HL-60 (cell line): ENCODE measurements around the gene TBL1XR1.

Source experiments
- DNase-seq, 2 experiments: peaks; one replicate each; pipeline ENCODE4 v3.0.0-alpha.2; 2010 to 2020; ENCODE audit warnings: low read depth in 1 of 2, low spot score in 1 of 2
- H3K27ac ChIP-seq: fragments of 250-450 bp; sonication (Bioruptor Pico); replicated peaks from 2 replicates; pipeline ENCODE4 v1.5.1; 2020; ENCODE audit warnings: mild to moderate bottlenecking, moderate library complexity
- H3K27me3 ChIP-seq: fragments of 250-450 bp; sonication (Bioruptor Pico); 2 replicates; pipeline ENCODE4 v1.5.1; 2021; ENCODE audit warnings: mild to moderate bottlenecking, moderate library complexity; ENCODE audit not compliant: insufficient read depth, poor library complexity, severe bottlenecking
- H3K4me3 ChIP-seq: replicated peaks from 2 replicates; pipeline ENCODE4 v1.5.1; 2011; ENCODE audit warnings: mild to moderate bottlenecking, control low read depth, low read length; ENCODE audit not compliant: insufficient read depth
- GABPA ChIP-seq: IDR thresholded peaks from 2 replicates; pipeline ENCODE4 v1.6.1; 2012; ENCODE audit warnings: low read depth
- POLR2AphosphoS5 ChIP-seq: IDR thresholded peaks from 2 replicates; pipeline ENCODE4 v1.6.1; 2012; ENCODE audit warnings: low read depth
- SPI1 ChIP-seq: IDR thresholded peaks from 2 replicates; pipeline ENCODE4 v1.6.1; 2012; ENCODE audit warnings: low read depth, mild to moderate bottlenecking, borderline replicate concordance
- TF ChIP-seq, protein P1 (sequence below): IDR thresholded peaks from 2 replicates; pipeline ENCODE4 v1.6.1; 2012; ENCODE audit warnings: low read depth; ENCODE audit not compliant: insufficient replicate concordance
- TF ChIP-seq, protein P2 (sequence below): IDR thresholded peaks from one replicate; pipeline ENCODE4 v1.5.1; 2011; ENCODE audit warnings: low read length, control low read depth, inconsistent platforms; ENCODE audit not compliant: insufficient read depth

The TBL1XR1 gene

GRCh38 chr3:177150970-177151627, 46.2 kb downstream of the TBL1XR1 start:
- DNase-seq, result no peak
- no peak overlapping the region for H3K4me3 ChIP-seq
- TF ChIP-seq, protein P1, sequence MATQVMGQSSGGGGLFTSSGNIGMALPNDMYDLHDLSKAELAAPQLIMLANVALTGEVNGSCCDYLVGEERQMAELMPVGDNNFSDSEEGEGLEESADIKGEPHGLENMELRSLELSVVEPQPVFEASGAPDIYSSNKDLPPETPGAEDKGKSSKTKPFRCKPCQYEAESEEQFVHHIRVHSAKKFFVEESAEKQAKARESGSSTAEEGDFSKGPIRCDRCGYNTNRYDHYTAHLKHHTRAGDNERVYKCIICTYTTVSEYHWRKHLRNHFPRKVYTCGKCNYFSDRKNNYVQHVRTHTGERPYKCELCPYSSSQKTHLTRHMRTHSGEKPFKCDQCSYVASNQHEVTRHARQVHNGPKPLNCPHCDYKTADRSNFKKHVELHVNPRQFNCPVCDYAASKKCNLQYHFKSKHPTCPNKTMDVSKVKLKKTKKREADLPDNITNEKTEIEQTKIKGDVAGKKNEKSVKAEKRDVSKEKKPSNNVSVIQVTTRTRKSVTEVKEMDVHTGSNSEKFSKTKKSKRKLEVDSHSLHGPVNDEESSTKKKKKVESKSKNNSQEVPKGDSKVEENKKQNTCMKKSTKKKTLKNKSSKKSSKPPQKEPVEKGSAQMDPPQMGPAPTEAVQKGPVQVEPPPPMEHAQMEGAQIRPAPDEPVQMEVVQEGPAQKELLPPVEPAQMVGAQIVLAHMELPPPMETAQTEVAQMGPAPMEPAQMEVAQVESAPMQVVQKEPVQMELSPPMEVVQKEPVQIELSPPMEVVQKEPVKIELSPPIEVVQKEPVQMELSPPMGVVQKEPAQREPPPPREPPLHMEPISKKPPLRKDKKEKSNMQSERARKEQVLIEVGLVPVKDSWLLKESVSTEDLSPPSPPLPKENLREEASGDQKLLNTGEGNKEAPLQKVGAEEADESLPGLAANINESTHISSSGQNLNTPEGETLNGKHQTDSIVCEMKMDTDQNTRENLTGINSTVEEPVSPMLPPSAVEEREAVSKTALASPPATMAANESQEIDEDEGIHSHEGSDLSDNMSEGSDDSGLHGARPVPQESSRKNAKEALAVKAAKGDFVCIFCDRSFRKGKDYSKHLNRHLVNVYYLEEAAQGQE, result no peak
- no peak for TF ChIP-seq SPI1
- TF ChIP-seq POLR2AphosphoS5, result no peak
- TF ChIP-seq GABPA, result no peak
- TF ChIP-seq, protein P2, sequence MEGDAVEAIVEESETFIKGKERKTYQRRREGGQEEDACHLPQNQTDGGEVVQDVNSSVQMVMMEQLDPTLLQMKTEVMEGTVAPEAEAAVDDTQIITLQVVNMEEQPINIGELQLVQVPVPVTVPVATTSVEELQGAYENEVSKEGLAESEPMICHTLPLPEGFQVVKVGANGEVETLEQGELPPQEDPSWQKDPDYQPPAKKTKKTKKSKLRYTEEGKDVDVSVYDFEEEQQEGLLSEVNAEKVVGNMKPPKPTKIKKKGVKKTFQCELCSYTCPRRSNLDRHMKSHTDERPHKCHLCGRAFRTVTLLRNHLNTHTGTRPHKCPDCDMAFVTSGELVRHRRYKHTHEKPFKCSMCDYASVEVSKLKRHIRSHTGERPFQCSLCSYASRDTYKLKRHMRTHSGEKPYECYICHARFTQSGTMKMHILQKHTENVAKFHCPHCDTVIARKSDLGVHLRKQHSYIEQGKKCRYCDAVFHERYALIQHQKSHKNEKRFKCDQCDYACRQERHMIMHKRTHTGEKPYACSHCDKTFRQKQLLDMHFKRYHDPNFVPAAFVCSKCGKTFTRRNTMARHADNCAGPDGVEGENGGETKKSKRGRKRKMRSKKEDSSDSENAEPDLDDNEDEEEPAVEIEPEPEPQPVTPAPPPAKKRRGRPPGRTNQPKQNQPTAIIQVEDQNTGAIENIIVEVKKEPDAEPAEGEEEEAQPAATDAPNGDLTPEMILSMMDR, result no peak
- no peak overlapping the region for H3K27ac ChIP-seq
- no peaks in the 10 kb centered on the region for H3K27me3 ChIP-seq

DNA sequence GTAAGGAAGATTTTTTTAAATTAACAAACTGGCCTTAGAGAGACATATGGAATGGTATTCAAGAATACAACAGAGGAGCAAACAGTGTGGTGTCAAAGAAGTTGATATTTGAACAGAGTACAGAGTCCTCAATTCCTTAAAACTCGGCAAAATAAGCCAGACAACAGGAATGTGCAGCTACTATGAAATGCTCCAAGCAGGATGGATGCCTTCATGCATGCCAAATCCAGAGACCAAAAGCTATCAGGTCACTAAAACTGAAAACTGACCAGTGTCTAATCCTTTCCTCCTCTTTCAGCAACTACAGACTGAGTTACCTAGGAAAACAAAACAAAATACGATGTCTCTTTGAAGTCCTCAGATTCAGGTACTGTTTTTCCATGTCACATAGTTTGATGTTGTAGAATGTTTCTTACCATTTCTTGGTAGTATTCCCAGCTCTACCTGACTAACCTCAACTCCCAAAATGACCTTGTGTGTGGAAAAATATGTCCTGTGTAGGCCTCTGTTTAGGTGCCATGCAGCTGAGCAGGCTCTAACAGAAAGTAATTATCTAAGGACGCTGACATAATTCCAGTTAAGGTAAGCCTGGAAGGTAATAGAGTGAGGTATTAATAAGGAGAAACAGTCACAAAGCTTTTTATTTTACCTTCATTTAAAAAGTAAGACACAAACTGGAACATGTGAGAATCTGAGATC, 46.9 kb downstream of the TBL1XR1 start:
- DNase-seq, result no peak
- no peak overlapping the region for H3K27ac ChIP-seq
- no peaks in the 10 kb centered on the region for H3K27me3 ChIP-seq
- TF ChIP-seq, protein P1, result no peak
- TF ChIP-seq, protein P2, result no peak
- TF ChIP-seq GABPA, result no peak
- TF ChIP-seq SPI1, result no peak
- TF ChIP-seq POLR2AphosphoS5, result no peak
- H3K4me3 ChIP-seq, result no peak overlapping the region

GRCh38 chr3:177149106-177149505, 48.2 kb downstream of the TBL1XR1 start:
- no peaks in the 10 kb centered on the region for H3K27me3 ChIP-seq
- no peak for DNase-seq
- H3K4me3 ChIP-seq, result no peak overlapping the region
- TF ChIP-seq, protein P2, result no peak
- TF ChIP-seq, protein P1, result no peak
- TF ChIP-seq SPI1 (no peak), GABPA (no peak), POLR2AphosphoS5 (no peak)
- no peak overlapping the region for H3K27ac ChIP-seq
